ENCODE results near the gene SFN. TPM values are rescaled to one million over a fixed set of nuclear protein-coding genes. Genes with fewer than 3 reads are reported as not detected.

Gene SFN
- total and polyA plus RNA-seq, 2 of the 13 experiments (the other 11 are each of a cell fraction or from before 2014, with no cell fraction given): 4.3 to 5.6 TPM

- FAIRE-seq: no peak
- no peaks in the 10 kb centered on the region for H3K27me3 ChIP-seq (ENCODE audit: control insufficient read depth in 1 of 2, insufficient read depth in 2 of 2, low read length in 2 of 2)
- H3K36me3 ChIP-seq (replicated peaks in 1 of 2; ENCODE audit: control insufficient read depth in 1 of 2, insufficient read depth in 2 of 2, low read length in 2 of 2): peaks cover 27 to 53% of the 10 kb centered on the region in 2 experiments
- in situ Hi-C loops (cut with HindIII; ENCODE audit: extremely low pct_ligation_motif_present, low pct_unique_long_range_greater_than_20kb) (no loop called here), intact Hi-C loops (cut with micrococcal nuclease; ENCODE audit: unreplicated experiment) (loop anchor here (1.0 kb wide), 1 partner anchor 26 kb away; no protein-coding TSS in a partner anchor)
- no peak overlapping the region for H3K4me2 ChIP-seq (ENCODE audit: low read depth, low read length)
- no peak overlapping the region for H3K9ac ChIP-seq (ENCODE audit: insufficient read depth, low read depth, low read length)
- no peak for ATAC-seq
- no peak overlapping the region for H3K4me3 ChIP-seq (replicated peaks in 1 of 3; ENCODE audit: insufficient read depth in 1 of 3, low read depth in 2 of 3, low read length in 3 of 3)
- H4K20me1 ChIP-seq (ENCODE audit: insufficient read depth, low read length): no peaks in the 10 kb centered on the region
- ChIA-PET POLR2A (no interaction called here), CTCF (ENCODE audit: low intra/inter-chr PET ratio, low total read pairs) (interaction anchor here (2.1 kb wide), 1 partner anchor 25 kb away, joined by 26 read pairs; no protein-coding TSS in a partner anchor)
- H3K9me3 ChIP-seq (ENCODE audit: low read length): no peaks in the 10 kb centered on the region
- H3K27ac ChIP-seq (ENCODE audit: extremely low read length, insufficient read depth, low read length): no peak overlapping the region
- no peak for DNase-seq (ENCODE audit: low spot score)
- H2AFZ ChIP-seq (ENCODE audit: low read length): no peak overlapping the region
- no peak for TF ChIP-seq ZNF501 (CRISPR knock-in tag; IDR thresholded peaks at IDR 0.05)
- 0 out of 2 replicates have a peak, but pooled peaks have one; percentile 11 for TF ChIP-seq ZNF891 (CRISPR knock-in tag; IDR thresholded peaks at IDR 0.05)
- 78% methylated on average over 9 of the region's 9 CpGs for WGBS (ENCODE audit: low lambda C conversion rate)
- H3K79me2 ChIP-seq (ENCODE audit: insufficient read depth, low read length): no peaks in the 10 kb centered on the region
- BruUV-seq (replicated peaks): no TSS peak
- peaks cover 17% of the 10 kb centered on the region for H3K4me1 ChIP-seq (ENCODE audit: insufficient read depth, low read length)
Measured at GRCh38 chr1:26852701-26853100, 10.2 kb upstream of the SFN start.

- Histone ChIP-seq H4K20me1 (ENCODE audit: insufficient read depth, low read length) (no peaks in the 10 kb centered on the region), H2AFZ (ENCODE audit: low read length) (no peak overlapping the region), H3K27ac (ENCODE audit: extremely low read length, insufficient read depth, low read length) (no peak overlapping the region), H3K4me1 (ENCODE audit: insufficient read depth, low read length) (peaks cover 17% of the 10 kb centered on the region), H3K27me3 (ENCODE audit: control insufficient read depth in 1 of 2, insufficient read depth in 2 of 2, low read length in 2 of 2) (no peaks in the 10 kb centered on the region), H3K79me2 (ENCODE audit: insufficient read depth, low read length) (no peaks in the 10 kb centered on the region), H3K36me3 (replicated peaks in 1 of 2; ENCODE audit: control insufficient read depth in 1 of 2, insufficient read depth in 2 of 2, low read length in 2 of 2) (peaks cover 26 to 51% of the 10 kb centered on the region in 2 experiments), H3K9ac (ENCODE audit: insufficient read depth, low read depth, low read length) (no peak overlapping the region), H3K9me3 (ENCODE audit: low read length) (no peaks in the 10 kb centered on the region), H3K4me2 (ENCODE audit: low read depth, low read length) (no peak overlapping the region), H3K4me3 (replicated peaks in 1 of 3; ENCODE audit: insufficient read depth in 1 of 3, low read depth in 2 of 3, low read length in 3 of 3) (no peak overlapping the region)
- peak; percentile 90 for ATAC-seq
- DNase-seq (ENCODE audit: low spot score): peak; percentile 76
- intact Hi-C loops (cut with micrococcal nuclease; ENCODE audit: unreplicated experiment) (loop anchor here (1.0 kb wide), 1 partner anchor 25 kb away; no protein-coding TSS in a partner anchor), in situ Hi-C loops (cut with HindIII; ENCODE audit: extremely low pct_ligation_motif_present, low pct_unique_long_range_greater_than_20kb) (no loop called here)
- ChIA-PET CTCF (ENCODE audit: low intra/inter-chr PET ratio, low total read pairs) (interaction anchor here (2.1 kb wide), 1 partner anchor 25 kb away, joined by 26 read pairs; no protein-coding TSS in a partner anchor), POLR2A (no interaction called here)
- peak; percentile 90 for FAIRE-seq
- no TSS peak for BruUV-seq (replicated peaks)
- WGBS (ENCODE audit: low lambda C conversion rate): 56% methylated on average over 3 of the region's 3 CpGs
- TF ChIP-seq ZNF687 (CRISPR knock-in tag; IDR thresholded peaks at IDR 0.05): 0 out of 2 replicates have a peak, but pooled peaks have one; percentile 16
- TF ChIP-seq MAFF (IDR thresholded peaks at IDR 0.05; ENCODE audit: low read depth, low read length): 0 out of 2 replicates have a peak, but pooled peaks have one; percentile 5
- TF ChIP-seq ZNF749 (CRISPR knock-in tag; IDR thresholded peaks at IDR 0.05; ENCODE audit: borderline replicate concordance): no peak
- peak; percentile 93 for TF ChIP-seq CTCF (CRISPR knock-in tag; IDR thresholded peaks at IDR 0.05)
- no peak for TF ChIP-seq ZBTB14 (CRISPR knock-in tag; IDR thresholded peaks at IDR 0.05)
- TF ChIP-seq CBX5 (CRISPR knock-in tag; IDR thresholded peaks at IDR 0.05; ENCODE audit: borderline replicate concordance): 0 out of 2 replicates have a peak, but pooled peaks have one; percentile 23
- peak; percentile 83 for TF ChIP-seq STAG1 (CRISPR knock-in tag; IDR thresholded peaks at IDR 0.05)
- TF ChIP-seq MAFK (conservative IDR thresholded peaks at IDR 0.05 in 1 of 2, IDR thresholded peaks at IDR 0.05 in 1 of 2; ENCODE audit: low read length in 2 of 2): 0 out of 4 replicates have a peak, but pooled peaks of 1 of the 2 experiments have one; percentile 13
Measured at GRCh38 chr1:26853156-26853555, 9.8 kb upstream of the SFN start.

Measured in HepG2 (cell line).